Endothelial cell (in vitro differentiated cells): Measurements from ENCODE around the gene FXYD7. TPM values are rescaled to one million over a fixed set of nuclear protein-coding genes. Genes with fewer than 3 reads are reported as not detected.
A peak's percentile ranks its signal among the peaks of the same experiment; 100 is the strongest.

Experiments used
- DNase-seq: peaks from one replicate; pipeline ENCODE4 v3.0.0; 2021; ENCODE audit warnings: low spot score
- H3K27ac Mint-ChIP-seq: one replicate; pipeline ENCODE4 v1.8.0; 2021; ENCODE audit warnings: mixed read lengths, inconsistent platforms; ENCODE audit not compliant: unreplicated experiment
- H3K27me3 Mint-ChIP-seq: one replicate; pipeline ENCODE4 v1.8.0; 2021; ENCODE audit warnings: mild to moderate bottlenecking, moderate library complexity, mixed read lengths, inconsistent platforms; ENCODE audit not compliant: unreplicated experiment
- H3K36me3 Mint-ChIP-seq: one replicate; pipeline ENCODE4 v1.8.0; 2021; ENCODE audit warnings: mild to moderate bottlenecking, low read depth, mixed read lengths, inconsistent platforms; ENCODE audit not compliant: unreplicated experiment
- H3K4me1 Mint-ChIP-seq: one replicate; pipeline ENCODE4 v1.8.0; 2021; ENCODE audit warnings: mild to moderate bottlenecking, mixed read lengths, inconsistent platforms; ENCODE audit not compliant: unreplicated experiment
- H3K4me3 Mint-ChIP-seq: one replicate; pipeline ENCODE4 v1.8.0; 2021; ENCODE audit warnings: mild to moderate bottlenecking, mixed read lengths, inconsistent platforms; ENCODE audit not compliant: unreplicated experiment
- H3K9me3 Mint-ChIP-seq: one replicate; pipeline ENCODE4 v1.8.0; 2021; ENCODE audit warnings: mixed read lengths, inconsistent platforms; ENCODE audit not compliant: unreplicated experiment
- CTCF ChIP-seq: fragments of 200-600 bp; sonication (generic); IDR thresholded peaks from one replicate; pipeline ENCODE4 v1.5.0; 2021; ENCODE audit warnings: antibody characterized with exemption; ENCODE audit not compliant: unreplicated experiment
- total RNA-seq: library from RNA; stranded (reverse); fragmentation: NEBNext Ultra II Directional; extraction: Animal tissue kit (Norgen Biotek cat#: 25700); gene quantifications from one replicate; pipeline ENCODE4 v1.2.1, GENCODE V29; 2021; ENCODE audit not compliant: unreplicated experiment

FXYD7 gene
- total RNA-seq, 1 donor from 2014 or later, result 0.67 TPM

GRCh38 chr19:35165200-35166058, 22.4 kb downstream of the FXYD7 start:
- Mint-ChIP-seq H3K4me1 (no peaks in the 10 kb centered on the region), H3K36me3 (peaks cover 64% of the 10 kb centered on the region), H3K9me3 (no peaks in the 10 kb centered on the region), H3K27ac (no peak overlapping the region), H3K27me3 (peaks cover 3% of the 10 kb centered on the region), H3K4me3 (peak overlapping the region; percentile 74)
- no peak for DNase-seq
- no peak for TF ChIP-seq CTCF

GRCh38 chr19:35166100-35167063, 23.3 kb downstream of the FXYD7 start:
- Mint-ChIP-seq H3K36me3 (peaks cover 55% of the 10 kb centered on the region), H3K27ac (no peak overlapping the region), H3K27me3 (peaks cover 3% of the 10 kb centered on the region), H3K9me3 (no peaks in the 10 kb centered on the region), H3K4me3 (peak overlapping the region; percentile 83), H3K4me1 (no peaks in the 10 kb centered on the region)
- no peak for TF ChIP-seq CTCF
- no peak for DNase-seq

GRCh38 chr19:35167251-35168119, 24.4 kb downstream of the FXYD7 start:
- Mint-ChIP-seq H3K4me3 (no peak overlapping the region), H3K27me3 (peaks cover 3% of the 10 kb centered on the region), H3K36me3 (peaks cover 46% of the 10 kb centered on the region), H3K9me3 (no peaks in the 10 kb centered on the region), H3K27ac (no peak overlapping the region), H3K4me1 (no peaks in the 10 kb centered on the region)
- no peak for TF ChIP-seq CTCF
- DNase-seq, result no peak

- peaks cover 39% of the 10 kb centered on the region for H3K36me3 Mint-ChIP-seq
- DNase-seq, result no peak
Measured at GRCh38 chr19:35168196-35168595, 25.1 kb downstream of the FXYD7 start.

More at GRCh38 chr19:35168196-35168595, 25.1 kb downstream of the FXYD7 start:
- no peak for TF ChIP-seq CTCF
- no peaks in the 10 kb centered on the region for H3K9me3 Mint-ChIP-seq
- H3K27me3 Mint-ChIP-seq, result peaks cover under 1% of the 10 kb centered on the region
- H3K27ac Mint-ChIP-seq, result no peak overlapping the region
- H3K4me3 Mint-ChIP-seq, result no peak overlapping the region
- no peaks in the 10 kb centered on the region for H3K4me1 Mint-ChIP-seq
